WTC11 (cell line): Measurements from ENCODE around the gene PYGL.

Experiments used
- CREB1 ChIP-seq: sonication (generic); formaldehyde crosslinking; IDR thresholded peaks from 2 replicates; pipeline ENCODE4 v1.8.0; 2023; ENCODE audit warnings: mild to moderate bottlenecking, missing genetic modification reagents
- RELA ChIP-seq: sonication (generic); formaldehyde crosslinking; IDR thresholded peaks from 2 replicates; pipeline ENCODE4 v1.8.1; 2022; ENCODE audit warnings: missing genetic modification reagents, mild to moderate bottlenecking, borderline replicate concordance
- ZNF263 ChIP-seq: sonication (generic); formaldehyde crosslinking; IDR thresholded peaks from 2 replicates; pipeline ENCODE4 v1.8.1; 2022; ENCODE audit warnings: low read depth, mild to moderate bottlenecking, moderate library complexity, missing genetic modification reagents
- TF ChIP-seq, protein P1 (sequence below): fragments of 200-600 bp; IDR thresholded peaks from 2 replicates; pipeline ENCODE4 v1.8.0; 2022; ENCODE audit warnings: antibody characterized with exemption

DNA sequence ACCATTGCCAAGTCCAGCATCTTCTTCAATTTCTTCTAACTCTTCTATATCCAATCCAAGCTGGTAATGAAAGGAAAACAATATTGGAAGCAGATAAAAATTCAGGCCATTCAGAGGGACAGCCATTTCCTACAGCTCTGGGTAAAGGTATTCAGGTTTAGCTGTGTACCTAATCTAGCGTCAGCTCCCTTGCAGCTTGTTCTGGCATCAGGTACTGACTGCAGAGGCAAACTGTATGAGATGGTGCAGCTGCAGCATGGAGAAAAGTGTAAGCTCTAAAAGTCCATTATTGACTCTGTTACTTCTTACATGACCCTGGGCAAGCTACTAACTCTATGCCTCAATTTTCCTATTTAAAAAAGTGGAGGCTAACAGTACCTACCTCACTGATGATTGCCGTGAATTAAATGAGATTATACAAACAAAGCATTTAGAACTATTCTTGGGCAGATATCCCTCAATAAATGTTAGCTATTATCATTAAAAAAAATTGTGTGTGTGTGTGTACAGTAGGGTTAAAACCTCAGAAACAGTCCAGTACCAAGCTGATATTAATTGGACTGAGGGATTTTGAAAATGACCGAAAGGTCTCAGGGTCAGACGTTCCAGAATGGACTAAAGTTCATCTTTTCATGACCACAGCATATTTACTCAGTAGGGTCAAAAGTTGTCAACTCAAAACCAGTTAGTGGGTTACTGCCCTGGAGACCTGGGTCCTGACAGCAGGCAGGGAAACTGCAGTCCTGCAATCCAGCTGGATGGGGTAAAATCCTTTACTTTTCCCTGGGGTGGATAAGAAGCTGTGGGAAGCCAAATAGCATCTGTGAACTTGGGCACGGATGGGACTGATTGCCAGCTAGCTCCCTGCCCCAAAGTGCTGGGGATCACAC is 8.9 kb downstream of the PYGL start:
- TF ChIP-seq CREB1 (CRISPR knock-in tag) (no peak), ZNF263 (CRISPR knock-in tag) (no peak), RELA (CRISPR knock-in tag) (no peak)
- TF ChIP-seq, protein P1, sequence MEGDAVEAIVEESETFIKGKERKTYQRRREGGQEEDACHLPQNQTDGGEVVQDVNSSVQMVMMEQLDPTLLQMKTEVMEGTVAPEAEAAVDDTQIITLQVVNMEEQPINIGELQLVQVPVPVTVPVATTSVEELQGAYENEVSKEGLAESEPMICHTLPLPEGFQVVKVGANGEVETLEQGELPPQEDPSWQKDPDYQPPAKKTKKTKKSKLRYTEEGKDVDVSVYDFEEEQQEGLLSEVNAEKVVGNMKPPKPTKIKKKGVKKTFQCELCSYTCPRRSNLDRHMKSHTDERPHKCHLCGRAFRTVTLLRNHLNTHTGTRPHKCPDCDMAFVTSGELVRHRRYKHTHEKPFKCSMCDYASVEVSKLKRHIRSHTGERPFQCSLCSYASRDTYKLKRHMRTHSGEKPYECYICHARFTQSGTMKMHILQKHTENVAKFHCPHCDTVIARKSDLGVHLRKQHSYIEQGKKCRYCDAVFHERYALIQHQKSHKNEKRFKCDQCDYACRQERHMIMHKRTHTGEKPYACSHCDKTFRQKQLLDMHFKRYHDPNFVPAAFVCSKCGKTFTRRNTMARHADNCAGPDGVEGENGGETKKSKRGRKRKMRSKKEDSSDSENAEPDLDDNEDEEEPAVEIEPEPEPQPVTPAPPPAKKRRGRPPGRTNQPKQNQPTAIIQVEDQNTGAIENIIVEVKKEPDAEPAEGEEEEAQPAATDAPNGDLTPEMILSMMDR: no peak
